Germinal center (tissue), 1 donor: Measurements from ENCODE around the gene PKP2.
"Not testable (repeated sequence)": the region's sequence is repeated elsewhere in the genome, so short reads cannot be mapped to it uniquely, and the experiment has no call there.

ENCODE experiments used
- DNase-seq: peaks from one replicate; pipeline ENCODE4 v3.0.0; 2012; ENCODE audit warnings: mixed read lengths, low spot score

PKP2 gene

GRCh38 chr12:32895688-32896431 is 717 bp downstream of the PKP2 start:
- DNase-seq: peak; percentile 5

- no peak for DNase-seq
Observed at GRCh38 chr12:32894566-32894965, 2.0 kb downstream of the PKP2 start.

DNA sequence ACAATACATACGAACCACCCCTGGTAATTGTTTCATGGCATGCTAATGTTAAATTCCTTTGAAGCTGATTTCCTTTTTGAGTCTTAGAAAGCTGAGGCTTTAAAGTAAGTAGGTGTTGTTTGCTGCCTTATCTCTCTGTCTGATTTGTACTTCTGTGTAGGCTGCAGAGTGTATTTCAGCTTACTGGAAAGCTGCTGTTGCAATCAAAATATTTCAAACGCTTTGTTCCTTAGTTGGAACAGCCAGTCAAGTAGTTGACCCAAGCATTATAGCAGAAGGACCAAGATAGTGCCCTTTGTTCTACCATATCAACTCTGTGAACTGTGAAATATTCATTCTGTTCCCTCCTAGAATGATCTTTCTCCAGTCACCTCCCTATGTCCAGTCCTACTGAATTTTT is 3.1 kb downstream of the PKP2 start:
- DNase-seq: no peak

- DNase-seq: no peak
Observed at GRCh38 chr12:32893043-32893442, 3.5 kb downstream of the PKP2 start.

DNA sequence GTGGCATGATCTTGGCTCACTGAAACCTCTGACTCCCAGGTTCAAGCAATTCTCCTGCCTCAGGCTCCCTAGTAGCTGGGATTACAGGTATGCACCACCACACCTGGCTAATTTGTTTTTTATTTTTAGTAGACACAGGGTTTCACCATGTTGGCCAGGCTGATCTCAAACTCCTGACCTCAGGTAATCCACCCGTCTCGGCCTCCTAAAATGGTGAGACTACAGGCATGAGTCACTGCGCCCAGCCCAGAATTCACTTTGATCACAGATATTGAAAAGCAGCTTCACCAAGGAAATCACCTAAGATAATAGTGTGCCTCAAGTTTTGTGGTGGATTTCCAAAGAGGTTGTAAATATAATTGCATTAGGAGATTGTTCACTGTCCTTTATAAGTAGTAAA is 4.2 kb downstream of the PKP2 start:
- not testable (repeated sequence) for DNase-seq

DNA sequence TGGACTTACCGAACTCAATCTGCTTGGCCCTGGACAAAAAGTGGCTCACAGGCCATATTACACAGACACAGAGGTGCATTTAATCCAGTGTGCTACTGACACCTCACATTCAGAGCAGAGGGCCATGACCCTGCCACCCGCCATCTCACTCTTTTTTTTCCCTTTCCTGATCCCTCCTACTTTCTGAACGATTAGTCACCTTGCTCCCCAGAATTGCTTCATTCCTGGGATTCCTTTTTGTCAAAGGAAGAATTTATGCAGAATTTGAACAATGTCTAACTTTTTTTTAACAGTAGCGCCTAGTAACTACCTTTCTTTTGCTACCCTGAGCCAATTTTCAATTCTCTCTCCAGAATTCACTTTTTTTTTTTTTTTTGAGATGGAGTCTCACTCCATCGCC is 4.6 kb downstream of the PKP2 start:
- DNase-seq: no peak

DNA sequence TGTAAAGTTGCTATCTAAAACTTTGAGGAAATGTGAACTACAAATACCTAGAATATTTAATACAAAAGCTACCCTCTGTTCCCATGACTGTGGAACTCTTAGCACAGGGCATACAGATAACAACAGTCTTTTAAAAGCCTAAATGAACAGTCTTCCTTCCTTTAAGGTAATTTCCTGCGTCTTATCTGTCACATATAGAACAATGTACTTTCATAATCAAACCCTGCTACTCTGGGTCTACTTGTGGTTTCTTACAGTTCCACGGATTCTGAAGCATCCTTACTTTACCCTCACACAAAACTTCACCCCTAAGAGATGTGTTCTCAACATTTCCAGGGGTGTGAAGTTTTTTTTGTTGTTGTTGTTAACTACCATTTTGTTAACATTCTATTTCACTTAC is 5.1 kb downstream of the PKP2 start:
- DNase-seq: no peak

DNA sequence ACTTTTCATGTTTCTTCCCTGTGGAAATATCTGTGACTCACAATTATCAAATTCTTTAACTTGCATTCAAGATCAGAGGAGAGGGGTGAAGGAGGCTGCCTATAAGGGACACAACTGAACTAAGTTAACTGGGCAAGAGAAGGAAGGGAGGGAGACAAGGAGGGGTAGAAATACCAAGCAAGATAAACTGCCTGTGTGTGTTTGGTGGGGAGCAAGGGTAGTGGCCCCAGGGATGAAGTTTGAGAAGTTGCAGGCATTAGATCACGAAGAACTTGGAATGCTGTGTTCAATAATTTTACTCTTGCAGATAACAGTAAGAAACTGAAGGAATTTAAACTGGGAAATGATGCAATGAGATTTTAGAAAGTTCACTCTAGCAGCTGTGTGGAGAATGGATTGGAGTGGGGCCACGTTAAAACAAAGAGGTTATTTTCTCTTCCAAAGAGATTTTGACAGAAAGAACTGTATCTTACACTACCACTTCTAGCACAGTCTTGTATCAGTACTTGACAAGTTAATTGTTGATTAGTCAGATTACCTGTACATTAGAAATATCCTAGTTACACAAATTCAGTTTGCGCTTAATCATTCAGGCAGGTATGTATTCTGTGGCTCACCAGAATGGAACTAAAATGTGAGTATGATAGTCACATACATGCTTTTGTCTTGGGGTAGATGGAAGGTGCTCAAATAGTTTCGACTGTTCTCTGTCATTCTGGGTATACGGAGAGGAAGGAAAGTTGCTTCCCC is 7.4 kb downstream of the PKP2 start:
- DNase-seq: no peak

DNA sequence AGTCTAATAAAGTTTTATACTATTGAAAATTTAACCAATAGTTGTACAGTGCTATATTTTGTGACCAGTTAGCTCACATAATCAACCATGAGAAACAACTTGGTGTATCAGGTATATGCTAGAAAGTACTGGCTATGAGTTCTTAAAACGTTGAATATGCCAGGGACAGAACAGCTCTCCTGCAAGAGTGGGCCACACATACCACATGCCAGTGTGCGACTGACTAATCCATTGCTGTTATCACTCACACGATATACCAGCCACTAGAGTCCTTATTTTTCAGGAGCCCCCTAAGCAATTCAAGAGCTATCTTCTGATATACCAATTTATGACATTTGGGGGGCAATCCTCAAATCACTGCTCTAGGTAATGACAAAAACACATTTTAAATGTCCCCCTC is 9.5 kb downstream of the PKP2 start:
- DNase-seq: no peak

GRCh38 chr12:32885831-32886230 is 10.7 kb downstream of the PKP2 start:
- no peak for DNase-seq

DNA sequence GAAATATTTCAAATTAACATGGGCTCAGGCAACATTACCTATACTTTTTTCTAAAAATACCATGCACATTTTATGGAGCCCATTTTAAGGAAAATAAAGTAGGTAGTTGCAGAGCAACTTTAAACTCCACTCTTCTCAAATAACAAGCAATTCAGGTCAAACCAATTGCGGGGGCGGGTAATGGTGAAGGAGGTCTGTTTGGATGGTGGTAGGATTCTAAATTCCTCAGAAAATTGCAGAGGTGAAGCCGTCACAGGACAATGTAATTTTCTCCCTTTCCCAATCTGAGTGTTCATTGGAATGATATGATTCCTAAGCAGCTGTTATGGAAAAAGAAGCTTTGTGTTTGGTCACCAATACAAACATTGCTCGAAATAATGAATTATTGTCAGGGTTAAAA is 11.6 kb downstream of the PKP2 start:
- no peak for DNase-seq

GRCh38 chr12:32881702-32882101 is 14.9 kb downstream of the PKP2 start:
- DNase-seq: no peak

GRCh38 chr12:32881107-32881506 is 15.5 kb downstream of the PKP2 start:
- DNase-seq: no peak

DNA sequence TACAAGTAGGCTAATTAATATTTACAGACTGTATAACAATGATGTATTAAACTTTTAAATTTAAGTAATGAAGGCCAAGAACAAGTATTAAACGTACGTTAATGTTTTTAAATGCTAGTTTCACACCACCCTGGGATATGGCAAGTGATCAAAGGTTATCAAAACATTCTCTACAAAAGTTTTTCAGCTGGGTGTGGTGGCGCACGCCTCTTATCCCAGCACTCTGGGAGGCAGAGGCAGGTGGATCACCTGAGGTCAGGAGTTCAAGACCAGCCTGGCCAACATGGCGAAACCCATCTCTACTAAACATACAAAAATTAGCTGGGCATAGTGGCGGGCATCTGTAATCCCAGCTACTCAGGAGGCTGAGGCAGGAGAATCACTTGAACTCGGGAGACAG is 17.5 kb downstream of the PKP2 start:
- not testable (repeated sequence) for DNase-seq

DNA sequence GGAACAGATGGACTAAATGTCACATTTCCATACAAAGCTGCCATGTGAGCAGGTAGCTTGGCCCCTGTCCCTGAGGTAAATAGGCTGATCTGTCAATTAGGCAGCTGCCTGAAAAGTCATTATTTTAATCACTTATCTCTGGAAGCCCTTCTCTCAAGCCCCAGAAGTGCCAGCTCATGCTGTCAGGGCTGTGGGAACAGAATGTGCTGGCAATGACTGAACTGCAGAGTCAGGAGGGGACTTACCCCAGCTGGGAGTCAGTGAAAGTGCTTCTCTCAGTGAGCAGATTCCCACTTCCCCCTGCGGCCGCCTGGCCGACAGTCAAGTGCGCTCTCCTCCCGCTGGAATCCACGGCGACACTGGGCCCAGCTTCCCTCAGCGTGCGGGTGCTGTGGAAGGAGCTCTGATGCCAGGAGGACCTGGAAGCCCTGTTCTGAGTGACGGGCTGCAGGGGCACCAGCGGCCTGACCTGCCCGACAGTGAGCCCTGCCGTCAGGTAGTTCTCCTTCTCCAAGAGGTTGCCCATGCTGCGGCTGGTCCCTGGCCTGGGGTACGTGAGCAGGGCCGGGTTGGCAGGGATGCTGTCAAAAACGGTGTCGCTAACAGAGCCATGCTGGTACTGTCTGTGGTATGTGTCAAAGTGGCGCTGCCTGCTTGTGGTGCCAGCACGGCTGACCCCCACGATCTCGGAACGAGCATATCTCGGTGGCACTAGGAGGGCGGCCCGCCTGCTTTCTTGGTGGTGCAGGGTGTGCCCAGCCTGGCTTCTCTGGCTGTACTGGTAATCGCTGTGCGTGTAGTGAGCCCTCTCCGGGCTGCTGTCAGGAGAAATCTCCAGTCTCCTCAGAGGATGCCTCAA is 18.7 kb downstream of the PKP2 start:
- DNase-seq: no peak

DNA sequence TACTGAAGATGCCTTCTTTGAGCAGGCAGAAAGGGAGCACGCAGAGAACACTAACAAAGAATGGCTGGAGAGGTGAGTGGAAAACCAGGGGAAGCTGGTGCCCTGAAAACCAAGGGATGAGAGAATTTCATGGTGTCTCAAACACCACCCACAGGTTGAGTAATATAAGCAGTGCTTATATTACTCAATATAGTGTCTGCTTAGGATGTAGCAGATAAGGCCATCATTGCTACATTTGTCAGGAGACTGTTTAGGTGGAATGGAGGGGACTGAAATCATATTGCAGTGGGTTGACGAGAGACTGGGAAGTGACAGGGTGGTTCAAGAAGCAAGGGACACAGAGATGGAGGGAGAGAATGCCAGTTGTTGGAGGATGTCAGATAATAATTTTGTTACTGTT is 20.6 kb downstream of the PKP2 start:
- no peak for DNase-seq

DNA sequence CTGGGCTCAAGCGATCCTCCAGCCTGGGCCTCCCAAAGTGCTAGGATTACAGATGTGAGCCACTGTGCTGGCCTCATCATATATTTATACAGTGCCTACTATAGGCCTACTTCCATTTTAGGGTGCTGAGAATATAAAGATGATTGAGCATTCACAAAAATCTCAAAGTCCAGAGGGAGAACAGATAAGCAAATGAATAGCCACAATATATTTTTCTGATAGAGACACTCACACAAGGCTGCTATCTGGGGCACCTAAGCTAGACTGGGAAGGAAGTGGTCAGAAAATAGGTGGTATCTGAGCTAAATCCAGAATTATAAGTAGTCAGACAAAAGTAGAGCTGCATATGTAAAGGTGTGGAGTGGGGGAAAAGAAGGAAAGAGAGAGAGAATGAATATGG is 21.6 kb downstream of the PKP2 start:
- no peak for DNase-seq

- no peak for DNase-seq
Observed at GRCh38 chr12:32874078-32874477, 22.5 kb downstream of the PKP2 start.

DNA sequence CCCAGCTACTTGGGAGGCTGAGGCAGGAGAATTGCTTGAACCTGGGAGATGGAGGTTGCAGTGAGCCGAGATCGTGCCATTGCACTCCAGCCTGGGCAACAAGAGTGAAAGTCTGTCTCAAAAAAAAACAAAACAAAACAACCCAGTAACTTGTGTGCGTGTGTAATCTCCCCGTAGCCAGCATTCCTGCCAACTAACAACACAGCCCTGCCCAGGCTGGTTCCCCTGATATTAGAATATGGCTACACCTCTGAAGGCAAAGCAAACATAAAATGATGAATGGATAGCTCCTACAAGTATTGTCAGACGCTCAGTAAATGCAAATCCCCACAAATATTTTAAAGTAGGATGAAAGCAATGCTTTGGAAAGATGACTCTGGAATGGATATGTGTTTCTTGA is 24.2 kb downstream of the PKP2 start:
- DNase-seq: not testable (repeated sequence)

DNA sequence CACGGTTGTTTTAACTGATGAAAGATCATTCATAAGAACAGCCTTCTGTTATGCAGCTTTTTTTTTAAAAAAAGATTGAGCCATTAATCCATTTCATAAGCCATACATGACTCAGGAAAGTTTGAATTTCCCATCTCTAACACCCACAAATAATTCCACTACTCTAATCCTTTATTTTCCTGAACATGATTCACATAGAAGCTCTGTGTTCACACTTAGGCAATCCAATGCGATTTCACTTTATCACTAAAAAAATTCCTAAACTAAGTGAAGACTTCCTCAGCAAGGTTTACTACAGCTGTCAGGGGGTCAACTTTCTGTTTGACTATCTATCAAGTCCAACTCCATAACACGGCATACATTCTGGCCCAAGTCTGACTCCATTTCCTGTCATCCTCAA is 25.9 kb downstream of the PKP2 start:
- no peak for DNase-seq

GRCh38 chr12:32868885-32869284 is 27.7 kb downstream of the PKP2 start:
- DNase-seq: no peak

GRCh38 chr12:32864731-32865130 is 31.8 kb downstream of the PKP2 start:
- no peak for DNase-seq

DNA sequence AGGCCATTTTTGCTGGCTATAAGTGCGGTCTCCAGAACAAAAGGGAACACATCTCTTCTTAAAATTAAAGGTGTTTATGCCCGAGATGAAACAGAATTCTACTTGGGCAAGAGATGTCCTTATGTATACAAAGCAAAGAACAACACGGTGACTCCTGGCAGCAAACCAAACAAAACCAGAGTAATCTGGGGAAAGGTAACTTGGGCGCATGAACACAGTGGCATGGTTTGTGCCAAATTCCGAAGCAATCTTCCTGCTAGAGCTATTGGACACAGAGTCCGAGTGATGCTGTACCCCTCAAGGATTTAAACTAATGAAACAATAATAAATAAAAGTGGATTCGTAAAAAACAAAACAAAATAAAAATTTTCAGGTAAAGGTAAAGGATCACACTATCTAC is 33.4 kb downstream of the PKP2 start:
- no peak for DNase-seq
